Gastrocnemius medialis (tissue), 4 donors: ENCODE results near the gene NOXA1. TPM values are rescaled to one million over a fixed set of nuclear protein-coding genes. Genes with fewer than 3 reads are reported as not detected.

Source experiments
- ATAC-seq, 2 donors: fragments of 150-250 bp; one replicate each; pipeline ENCODE4 v1.9.1; 2016
- DNase-seq, 2 donors: peaks; one replicate each; pipeline ENCODE4 v3.0.0-alpha.2; 2019
- H3K27ac ChIP-seq, 4 donors: fragments of 200-600 bp; sonication (generic); 1 replicate in 1 of 4; 2 replicates in 3 of 4; pipeline ENCODE4 v1.5.1; 2016 to 2018; ENCODE audit warnings: mild to moderate bottlenecking in 2 of 4, moderate library complexity in 1 of 4
- H3K27me3 ChIP-seq, 3 donors: fragments of 200-600 bp; sonication (generic) in 2 of 3; 1 replicate in 1 of 3; 2 replicates in 2 of 3; pipeline versions ENCODE4 v1.5.1 to v1.6.0; 2016 to 2019; ENCODE audit warnings: mild to moderate bottlenecking in 1 of 3, moderate library complexity in 1 of 3
- H3K36me3 ChIP-seq, 2 donors: fragments of 200-600 bp; sonication (generic) in 1 of 2; one replicate each; pipeline ENCODE4 v1.5.1; 2017 to 2018
- H3K4me1 ChIP-seq, 2 donors: fragments of 200-600 bp; sonication (generic) in 1 of 2; one replicate each; pipeline ENCODE4 v1.5.1; 2016 to 2017; ENCODE audit warnings: mild to moderate bottlenecking in 2 of 2
- H3K4me3 ChIP-seq, 4 donors: fragments of 200-600 bp; sonication (generic) in 3 of 4; 1 replicate in 1 of 4; 2 replicates in 3 of 4; pipeline ENCODE4 v1.5.1; 2016 to 2019; ENCODE audit warnings: mild to moderate bottlenecking in 2 of 4
- H3K9me3 ChIP-seq, 3 donors: fragments of 200-600 bp; sonication (generic) in 2 of 3; 1 replicate in 1 of 3; 2 replicates in 2 of 3; pipeline ENCODE4 v1.5.1; 2016 to 2019
- POLR2A ChIP-seq, 2 donors: fragments of 450-650 bp; IDR thresholded peaks; one replicate each; pipeline ENCODE4 v1.6.1; 2017; ENCODE audit warnings: antibody characterized with exemption in 2 of 2, mild to moderate bottlenecking in 2 of 2, moderate library complexity in 2 of 2
- in situ Hi-C, 4 donors: fragments of 200-750 bp; cut with MboI; loops; one replicate each; pipeline versions ENCODE4 v1.15.0 to v1.8.0; 2017; ENCODE audit warnings: low sequenced_read_pairs in 4 of 4
- intact Hi-C: fragments of 100-400 bp; cut with DNase I; formaldehyde crosslinking; loops from one replicate; pipeline ENCODE4 v1.15.1; 2023; ENCODE audit warnings: low total_unique reads
- total RNA-seq, 4 donors: library from RNA; depleted of rRNA; stranded (reverse); fragments of >200 nt; gene quantifications; one replicate each; pipeline versions ENCODE4 v1.1.0 to v1.2.3, GENCODE V29; 2016
- TF ChIP-seq, protein P1 (sequence below), 5 experiments: fragments of 450-650 bp in 3 of 5; fragments of 200-600 bp in 2 of 5; sonication (generic) in 2 of 5; IDR thresholded peaks in 4 of 5; conservative IDR thresholded peaks in 1 of 5; 1 replicate in 4 of 5; 2 replicates in 1 of 5; pipeline ENCODE4 v1.5.1; 2016 to 2019; ENCODE audit warnings: antibody characterized with exemption in 5 of 5, mild to moderate bottlenecking in 3 of 5, moderate library complexity in 3 of 5

Gene NOXA1
- total RNA-seq, 4 donors from 2014 or later = 0.41 to 2.5 (median 1.8) TPM

DNA sequence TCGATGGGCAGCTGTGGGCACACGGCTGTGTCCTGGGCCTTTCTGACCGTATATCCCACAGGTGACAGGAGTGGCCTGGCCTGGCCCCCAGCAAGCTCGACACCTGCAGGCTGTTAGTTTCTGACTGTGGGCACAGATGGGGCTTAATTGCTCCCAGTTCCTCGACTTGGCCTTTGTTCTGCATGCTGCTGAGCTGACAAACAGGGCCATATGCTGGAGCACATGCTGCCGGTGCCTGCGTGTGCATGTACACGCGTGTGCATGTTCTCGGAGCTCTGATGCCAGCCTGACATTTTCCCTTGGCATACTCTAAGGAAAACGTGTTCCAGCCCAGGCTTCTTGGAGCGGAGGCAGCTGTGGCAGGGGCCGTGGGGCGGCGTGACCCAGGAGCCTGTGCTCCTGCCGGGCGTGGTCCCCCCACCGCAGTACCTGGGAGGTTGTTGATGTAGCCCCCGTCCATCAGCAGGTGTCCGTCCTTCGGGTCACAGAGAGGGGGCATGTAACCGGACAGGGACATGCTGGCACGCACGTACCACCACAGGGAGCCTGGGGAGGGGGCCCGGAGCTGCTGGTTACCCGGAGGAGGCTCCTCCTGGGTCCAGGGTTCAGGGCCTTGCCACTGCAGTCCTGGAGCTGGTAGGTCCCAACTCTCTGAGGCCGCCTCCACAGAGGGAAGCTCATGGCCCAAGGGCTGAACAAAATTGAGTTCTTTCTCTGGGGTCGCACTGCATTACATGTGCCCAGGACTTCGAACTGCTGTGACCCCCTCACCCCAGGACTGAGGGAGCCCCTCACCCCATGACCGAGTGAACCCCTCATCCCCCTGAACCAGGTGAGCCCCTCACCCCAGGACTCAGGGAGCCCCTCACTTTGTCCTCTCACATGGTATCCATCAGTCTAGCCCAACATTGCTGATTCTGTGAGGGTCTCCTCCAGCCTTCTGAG lies 40.1 kb downstream of the NOXA1 start:
- Histone ChIP-seq H3K4me1 (peaks cover 10 to 11% of the 10 kb centered on the region in 2 donors), H3K9me3 (no peaks in the 10 kb centered on the region), H3K27me3 (no peaks in the 10 kb centered on the region), H3K36me3 (peaks cover 0 to 11% of the 10 kb centered on the region in 2 donors), H3K27ac (no peak overlapping the region), H3K4me3 (no peak overlapping the region)
- ATAC-seq = no peak
- in situ Hi-C loops (no loop called here), intact Hi-C loops (no loop called here)
- no peak for TF ChIP-seq POLR2A (IDR thresholded peaks at IDR 0.05)
- TF ChIP-seq, protein P1, sequence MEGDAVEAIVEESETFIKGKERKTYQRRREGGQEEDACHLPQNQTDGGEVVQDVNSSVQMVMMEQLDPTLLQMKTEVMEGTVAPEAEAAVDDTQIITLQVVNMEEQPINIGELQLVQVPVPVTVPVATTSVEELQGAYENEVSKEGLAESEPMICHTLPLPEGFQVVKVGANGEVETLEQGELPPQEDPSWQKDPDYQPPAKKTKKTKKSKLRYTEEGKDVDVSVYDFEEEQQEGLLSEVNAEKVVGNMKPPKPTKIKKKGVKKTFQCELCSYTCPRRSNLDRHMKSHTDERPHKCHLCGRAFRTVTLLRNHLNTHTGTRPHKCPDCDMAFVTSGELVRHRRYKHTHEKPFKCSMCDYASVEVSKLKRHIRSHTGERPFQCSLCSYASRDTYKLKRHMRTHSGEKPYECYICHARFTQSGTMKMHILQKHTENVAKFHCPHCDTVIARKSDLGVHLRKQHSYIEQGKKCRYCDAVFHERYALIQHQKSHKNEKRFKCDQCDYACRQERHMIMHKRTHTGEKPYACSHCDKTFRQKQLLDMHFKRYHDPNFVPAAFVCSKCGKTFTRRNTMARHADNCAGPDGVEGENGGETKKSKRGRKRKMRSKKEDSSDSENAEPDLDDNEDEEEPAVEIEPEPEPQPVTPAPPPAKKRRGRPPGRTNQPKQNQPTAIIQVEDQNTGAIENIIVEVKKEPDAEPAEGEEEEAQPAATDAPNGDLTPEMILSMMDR (IDR thresholded peaks at IDR 0.05 in 4 of 5, conservative IDR thresholded peaks at IDR 0.05 in 1 of 5) = no peak
- peak in 1 of 2 donors; percentile 12 for DNase-seq

DNA sequence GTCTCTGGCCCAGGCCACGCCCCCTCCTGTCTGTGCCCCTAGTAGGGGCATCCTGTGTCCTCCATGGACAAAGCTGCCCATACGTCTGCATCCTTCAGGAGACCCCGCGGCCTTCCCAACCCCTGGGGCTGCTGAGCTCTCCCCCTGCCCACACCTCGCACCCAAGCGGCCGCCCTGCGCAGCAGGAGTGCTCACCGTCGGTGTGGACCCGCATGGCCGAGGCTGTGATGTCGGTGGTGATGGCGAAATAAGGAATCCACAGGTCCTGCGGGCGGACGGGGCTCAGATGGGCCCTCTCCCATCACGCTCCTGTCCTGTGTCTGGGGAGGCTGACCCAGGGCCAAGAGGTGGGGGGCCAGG lies 40.7 kb downstream of the NOXA1 start:
- Histone ChIP-seq H3K36me3 (peaks cover 0 to 11% of the 10 kb centered on the region in 2 donors), H3K4me1 (peaks cover 6% of the 10 kb centered on the region in 2 donors), H3K27ac (no peak overlapping the region), H3K27me3 (no peaks in the 10 kb centered on the region), H3K4me3 (no peak overlapping the region), H3K9me3 (no peaks in the 10 kb centered on the region)
- intact Hi-C loops (no loop called here), in situ Hi-C loops (no loop called here)
- DNase-seq = no peak
- ATAC-seq = no peak
- no peak for TF ChIP-seq POLR2A (IDR thresholded peaks at IDR 0.05)
- TF ChIP-seq, protein P1 (IDR thresholded peaks at IDR 0.05 in 4 of 5, conservative IDR thresholded peaks at IDR 0.05 in 1 of 5) = no peak

DNA sequence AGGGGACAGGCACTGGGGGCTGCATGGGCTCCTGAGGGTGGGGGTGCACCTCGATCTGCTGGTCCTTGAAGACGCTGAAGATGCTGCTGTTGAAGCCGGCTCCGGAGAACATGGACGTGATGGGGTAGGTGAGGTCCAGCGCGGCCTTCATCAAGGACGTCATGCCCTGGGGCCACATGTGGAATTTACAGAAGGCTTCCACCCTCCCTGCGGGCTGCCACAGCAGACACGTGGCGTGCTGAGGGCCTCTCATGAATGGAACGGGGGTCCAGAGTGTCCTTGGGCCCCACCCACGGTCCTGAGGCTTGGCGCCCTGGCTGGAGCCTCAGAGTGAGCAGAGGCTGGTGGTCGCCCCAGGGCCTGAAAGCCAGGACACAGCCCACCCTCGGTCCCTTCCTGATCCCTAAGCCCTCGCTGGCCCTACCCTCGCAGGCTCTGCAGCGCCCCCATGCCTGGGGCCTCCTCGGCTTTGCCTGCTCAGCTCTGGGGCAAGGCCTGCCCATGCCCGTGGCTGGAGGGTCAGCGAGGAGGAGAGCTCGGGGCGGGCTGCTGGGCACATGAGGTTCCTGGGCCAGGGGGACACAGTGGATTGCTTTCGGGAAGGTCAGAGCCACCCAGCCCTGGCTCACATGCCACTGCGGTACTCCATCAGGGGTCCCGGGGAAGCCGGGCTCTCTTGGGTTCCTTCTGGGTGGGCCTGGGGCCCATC lies 41.3 kb downstream of the NOXA1 start:
- Histone ChIP-seq H3K27ac (no peak overlapping the region), H3K9me3 (no peaks in the 10 kb centered on the region), H3K4me1 (peaks cover 5 to 6% of the 10 kb centered on the region in 2 donors), H3K36me3 (peaks cover 0 to 11% of the 10 kb centered on the region in 2 donors), H3K27me3 (no peaks in the 10 kb centered on the region), H3K4me3 (no peak overlapping the region)
- peak in 1 of 2 donors; percentile 10 for DNase-seq
- intact Hi-C loops = no loop called here
- ATAC-seq = no peak
- TF ChIP-seq, protein P1 (IDR thresholded peaks at IDR 0.05 in 4 of 5, conservative IDR thresholded peaks at IDR 0.05 in 1 of 5) = no peak
- no peak for TF ChIP-seq POLR2A (IDR thresholded peaks at IDR 0.05)
- in situ Hi-C loops = no loop called here

DNA sequence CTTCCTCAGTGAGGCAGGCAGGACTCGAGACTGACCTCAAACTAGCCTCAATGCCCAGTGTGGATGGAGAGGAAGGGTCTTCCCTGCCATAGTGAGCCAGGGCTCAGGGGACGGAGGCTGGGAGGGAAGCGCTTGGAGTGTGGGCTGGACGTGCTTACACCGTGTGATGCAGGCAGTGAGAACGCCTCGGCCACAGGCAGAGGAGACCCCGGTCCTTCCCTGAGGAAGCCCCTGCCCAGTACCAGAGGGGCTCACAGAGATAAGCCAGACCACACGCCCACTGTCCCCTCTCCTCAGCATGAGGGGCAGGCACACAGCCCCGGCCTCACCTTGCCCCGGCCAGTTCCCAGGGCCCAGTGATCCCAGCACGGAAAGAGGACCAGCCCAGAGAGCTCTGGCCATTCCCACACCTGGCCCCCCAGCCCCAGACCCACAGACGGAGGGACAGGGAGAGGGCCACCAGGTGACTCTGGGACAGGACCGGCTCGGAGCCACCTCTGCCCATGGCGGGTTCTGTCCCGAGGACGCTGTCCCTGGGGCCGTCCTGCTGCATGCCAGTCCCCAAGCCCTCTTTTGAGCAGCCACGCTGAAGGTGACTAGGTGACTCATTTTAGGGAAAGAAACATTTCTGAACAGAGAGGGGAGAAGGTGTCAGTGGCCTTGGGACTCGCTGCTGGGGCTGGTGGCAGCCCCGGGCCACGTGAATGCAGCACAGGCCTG lies 42.0 kb downstream of the NOXA1 start:
- intact Hi-C loops = no loop called here
- in situ Hi-C loops = no loop called here
- no peak overlapping the region for H3K4me3 ChIP-seq
- no peak for TF ChIP-seq POLR2A (IDR thresholded peaks at IDR 0.05)
- TF ChIP-seq, protein P1 (IDR thresholded peaks at IDR 0.05 in 4 of 5, conservative IDR thresholded peaks at IDR 0.05 in 1 of 5) = no peak
- ATAC-seq (no peak), DNase-seq (peak in 1 of 2 donors; percentile 9)
- H3K36me3 ChIP-seq = peaks cover 0 to 11% of the 10 kb centered on the region in 2 donors
- no peaks in the 10 kb centered on the region for H3K27me3 ChIP-seq
- no peak overlapping the region for H3K27ac ChIP-seq
- H3K9me3 ChIP-seq = no peaks in the 10 kb centered on the region
- H3K4me1 ChIP-seq = no peaks in the 10 kb centered on the region
